ENCODE measurements around the gene PTPN23. TPM values are rescaled to one million over a fixed set of nuclear protein-coding genes. Genes with fewer than 3 reads are reported as not detected.

PTPN23 gene
- total and polyA plus RNA-seq, 2 experiments from 2014 or later: 17.1 to 18.7 TPM

GRCh38 chr3:47340866-47341265 lies 40.0 kb upstream of the PTPN23 start:
- DNase-seq (ENCODE audit: low read depth in 1 of 2, low spot score in 1 of 2): no peak
- Histone ChIP-seq H3K4me1 (ENCODE audit: low read depth) (no peaks in the 10 kb centered on the region), H3K9me3 (ENCODE audit: low read depth) (no peaks in the 10 kb centered on the region), H3K36me3 (peaks cover 29% of the 10 kb centered on the region), H3K4me3 (no peak overlapping the region), H3K27ac (no peak overlapping the region), H3K27me3 (no peaks in the 10 kb centered on the region)
- TF ChIP-seq, protein P1, sequence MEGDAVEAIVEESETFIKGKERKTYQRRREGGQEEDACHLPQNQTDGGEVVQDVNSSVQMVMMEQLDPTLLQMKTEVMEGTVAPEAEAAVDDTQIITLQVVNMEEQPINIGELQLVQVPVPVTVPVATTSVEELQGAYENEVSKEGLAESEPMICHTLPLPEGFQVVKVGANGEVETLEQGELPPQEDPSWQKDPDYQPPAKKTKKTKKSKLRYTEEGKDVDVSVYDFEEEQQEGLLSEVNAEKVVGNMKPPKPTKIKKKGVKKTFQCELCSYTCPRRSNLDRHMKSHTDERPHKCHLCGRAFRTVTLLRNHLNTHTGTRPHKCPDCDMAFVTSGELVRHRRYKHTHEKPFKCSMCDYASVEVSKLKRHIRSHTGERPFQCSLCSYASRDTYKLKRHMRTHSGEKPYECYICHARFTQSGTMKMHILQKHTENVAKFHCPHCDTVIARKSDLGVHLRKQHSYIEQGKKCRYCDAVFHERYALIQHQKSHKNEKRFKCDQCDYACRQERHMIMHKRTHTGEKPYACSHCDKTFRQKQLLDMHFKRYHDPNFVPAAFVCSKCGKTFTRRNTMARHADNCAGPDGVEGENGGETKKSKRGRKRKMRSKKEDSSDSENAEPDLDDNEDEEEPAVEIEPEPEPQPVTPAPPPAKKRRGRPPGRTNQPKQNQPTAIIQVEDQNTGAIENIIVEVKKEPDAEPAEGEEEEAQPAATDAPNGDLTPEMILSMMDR (IDR thresholded peaks at IDR 0.05; ENCODE audit: low read depth, low read length): no peak

DNA sequence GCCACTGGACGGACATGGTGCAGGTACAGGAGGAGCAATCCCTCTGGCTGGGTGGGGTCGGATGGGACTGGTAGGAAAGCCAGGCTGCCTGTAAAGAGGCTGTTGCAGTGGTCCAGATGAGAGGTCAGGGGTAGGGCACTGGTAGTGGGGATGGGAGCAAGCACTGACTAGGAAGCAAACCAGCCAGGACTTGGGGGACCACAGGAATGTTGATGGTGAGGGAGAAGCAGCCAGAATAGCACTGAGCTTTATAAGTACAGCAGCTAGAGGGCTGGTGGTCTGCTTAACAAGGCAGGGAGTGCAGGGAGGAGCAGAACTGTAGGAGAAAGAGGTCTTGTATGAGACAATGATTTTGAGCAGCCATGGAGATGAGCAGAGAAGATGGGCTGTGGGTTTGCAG lies 38.7 kb upstream of the PTPN23 start:
- Histone ChIP-seq H3K4me1 (ENCODE audit: low read depth) (no peaks in the 10 kb centered on the region), H3K27ac (no peak overlapping the region), H3K36me3 (peaks cover 16% of the 10 kb centered on the region), H3K27me3 (no peaks in the 10 kb centered on the region), H3K4me3 (no peak overlapping the region), H3K9me3 (ENCODE audit: low read depth) (no peaks in the 10 kb centered on the region)
- TF ChIP-seq, protein P1 (IDR thresholded peaks at IDR 0.05; ENCODE audit: low read depth, low read length): no peak
- DNase-seq (ENCODE audit: low read depth in 1 of 2, low spot score in 1 of 2): peak in 1 of 2 donors; percentile 12

DNA sequence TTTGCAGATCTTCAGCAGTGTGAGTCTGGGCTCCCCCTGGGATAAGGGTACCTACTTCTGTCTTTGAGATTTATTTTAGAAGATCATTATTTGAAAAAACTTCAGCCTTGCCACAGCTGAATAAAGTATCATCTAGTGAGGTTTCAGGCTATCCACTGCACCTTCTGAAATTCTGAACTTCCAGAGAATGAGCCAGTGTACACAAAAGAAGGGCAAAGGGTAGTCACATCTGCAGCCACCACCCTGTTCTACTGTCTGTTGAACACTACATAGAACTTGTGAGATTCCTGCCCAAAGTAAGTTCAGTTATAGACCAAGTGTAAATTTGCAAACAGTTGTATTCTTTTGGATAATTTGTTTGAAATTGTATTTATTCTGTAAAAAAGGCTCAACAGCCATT lies 38.0 kb upstream of the PTPN23 start:
- TF ChIP-seq, protein P1 (IDR thresholded peaks at IDR 0.05; ENCODE audit: low read depth, low read length): no peak
- no peaks in the 10 kb centered on the region for H3K4me1 ChIP-seq (ENCODE audit: low read depth)
- H3K27ac ChIP-seq: no peak overlapping the region
- no peak overlapping the region for H3K4me3 ChIP-seq
- H3K36me3 ChIP-seq: peaks cover 10% of the 10 kb centered on the region
- DNase-seq (ENCODE audit: low read depth in 1 of 2, low spot score in 1 of 2): no peak
- no peaks in the 10 kb centered on the region for H3K27me3 ChIP-seq
- no peaks in the 10 kb centered on the region for H3K9me3 ChIP-seq (ENCODE audit: low read depth)

- no peak for DNase-seq (ENCODE audit: low read depth in 1 of 2, low spot score in 1 of 2)
- peaks cover 6% of the 10 kb centered on the region for H3K36me3 ChIP-seq
- no peaks in the 10 kb centered on the region for H3K9me3 ChIP-seq (ENCODE audit: low read depth)
- no peaks in the 10 kb centered on the region for H3K27me3 ChIP-seq
- no peaks in the 10 kb centered on the region for H3K4me1 ChIP-seq (ENCODE audit: low read depth)
- TF ChIP-seq, protein P1 (IDR thresholded peaks at IDR 0.05; ENCODE audit: low read depth, low read length): no peak
- H3K27ac ChIP-seq: no peak overlapping the region
- no peak overlapping the region for H3K4me3 ChIP-seq
These were observed 37.3 kb upstream of the PTPN23 start for GRCh38 chr3:47343471-47343971.

- Histone ChIP-seq H3K36me3 (peaks cover 6% of the 10 kb centered on the region), H3K9me3 (ENCODE audit: low read depth) (no peaks in the 10 kb centered on the region), H3K4me1 (ENCODE audit: low read depth) (no peaks in the 10 kb centered on the region), H3K4me3 (no peak overlapping the region), H3K27ac (no peak overlapping the region), H3K27me3 (no peaks in the 10 kb centered on the region)
- no peak for DNase-seq (ENCODE audit: low read depth in 1 of 2, low spot score in 1 of 2)
- TF ChIP-seq, protein P1 (IDR thresholded peaks at IDR 0.05; ENCODE audit: low read depth, low read length): no peak
These were observed 35.9 kb upstream of the PTPN23 start for GRCh38 chr3:47344971-47345370.

Data from cardiac muscle cell (in vitro differentiated cells and primary cell).